HCT116 (cell line): ENCODE data around the gene OR6X1. TPM values are rescaled to one million over a fixed set of nuclear protein-coding genes. Genes with fewer than 3 reads are reported as not detected.
A peak's percentile ranks its signal among the peaks of the same experiment; 100 is the strongest.

Experiments used
- ATAC-seq: fragments of 200-7000 bp; cut with Tn5 transposase; 2 replicates; pipeline ENCODE4 v1.9.1; 2020; ENCODE audit warnings: mild to moderate bottlenecking, moderate library complexity
- BruUV-seq: library from RNA; stranded (reverse); fragments of 400-500 nt; replicated peaks from 2 replicates; lab custom pipeline; 2021; lab: Mats Ljungman, UMichigan
- CTCF ChIA-PET: fragments of 300-600 bp; sonication (Branson Sonifier 250); formaldehyde crosslinking; loops from one replicate; lab custom pipeline; 2021; ENCODE audit warnings: antibody characterized with exemption; lab: Charles Lee
- POLR2A ChIA-PET: fragments of 300-600, 350-600 bp; sonication (Branson Sonifier 250); formaldehyde crosslinking; loops from one replicate; lab custom pipeline; 2021; ENCODE audit warnings: antibody characterized with exemption; lab: Charles Lee
- RAD21 ChIA-PET, 2 experiments: fragments of 300-600 bp; sonication (Branson Sonifier 250); formaldehyde crosslinking; loops; one replicate each; lab custom pipeline; 2023; ENCODE audit warnings: low total read pairs in 2 of 2; ENCODE audit not compliant: uncharacterized antibody in 2 of 2, unreplicated experiment in 2 of 2, low non-redundant PET in 1 of 2; lab: Charles Lee
- DNase-seq: peaks from one replicate; pipeline ENCODE4 v3.0.0-alpha.2; 2010; ENCODE audit warnings: low read depth, low spot score
- H2AFZ ChIP-seq: fragments of 200-600 bp; shearing (Covaris generic), sonication (generic); 2 replicates; pipeline ENCODE4 v1.6.1; 2017; ENCODE audit warnings: low read depth, mixed run types, mixed read lengths, antibody characterized with exemption, low read length; ENCODE audit not compliant: poor library complexity, severe bottlenecking
- H3K27ac ChIP-seq: 2 replicates; pipeline ENCODE4 v1.5.1; 2012; ENCODE audit warnings: low read depth, low read length
- H3K27me3 ChIP-seq: fragments of 200-600 bp; sonication (generic); 2 replicates; pipeline ENCODE4 v1.6.1; 2016; ENCODE audit warnings: mixed run types, low read length, mixed read lengths; ENCODE audit not compliant: insufficient read depth
- H3K36me3 ChIP-seq, 2 experiments: fragments of 200-500 bp in 1 of 2; fragments of 200-600 bp in 1 of 2; sonication (Bioruptor generic) in 1 of 2; sonication (generic) in 1 of 2; 2 replicates each; pipeline versions ENCODE4 v1.5.1 to v1.6.1; 2014 to 2016; ENCODE audit warnings: low read length in 2 of 2, inconsistent platforms in 1 of 2, mixed read lengths in 1 of 2, mixed run types in 1 of 2; ENCODE audit not compliant: insufficient read depth in 2 of 2, control insufficient read depth in 1 of 2
- H3K4me1 ChIP-seq, 2 experiments: fragments of 200-600 bp in 1 of 2; sonication (generic) in 1 of 2; 2 replicates each; pipeline versions ENCODE4 v1.5.1 to v1.6.1; 2012 to 2017; ENCODE audit warnings: low read length in 2 of 2, inconsistent platforms in 1 of 2, mild to moderate bottlenecking in 1 of 2, mixed read lengths in 1 of 2, mixed run types in 1 of 2, moderate library complexity in 1 of 2; ENCODE audit not compliant: insufficient read depth in 2 of 2, control insufficient read depth in 1 of 2
- H3K4me2 ChIP-seq: fragments of 200-600 bp; sonication (generic); 2 replicates; pipeline ENCODE4 v1.6.1; 2017; ENCODE audit warnings: mixed run types, low read length, mixed read lengths
- H3K4me3 ChIP-seq, 2 experiments: fragments of 200-600 bp in 1 of 2; sonication (generic) in 1 of 2; replicated peaks in 1 of 2; 2 replicates each; pipeline ENCODE4 v1.5.1; 2011 to 2016; ENCODE audit warnings: low read length in 2 of 2, control low read depth in 1 of 2, low read depth in 1 of 2, mild to moderate bottlenecking in 1 of 2, mixed read lengths in 1 of 2, mixed run types in 1 of 2
- H3K79me2 ChIP-seq: fragments of 200-600 bp; sonication (generic); 2 replicates; pipeline ENCODE4 v1.6.1; 2017; ENCODE audit warnings: mild to moderate bottlenecking, mixed run types, low read length, moderate library complexity, mixed read lengths; ENCODE audit not compliant: insufficient read depth
- H3K9ac ChIP-seq: fragments of 200-600 bp; sonication (generic); 2 replicates; pipeline ENCODE4 v1.6.1; 2016; ENCODE audit warnings: low read length, mixed read lengths
- H3K9me2 ChIP-seq: fragments of 200-600 bp; sonication (generic), shearing (Covaris generic); 2 replicates; pipeline ENCODE4 v1.6.1; 2017; ENCODE audit warnings: mixed run types, mild to moderate bottlenecking, moderate library complexity; ENCODE audit not compliant: insufficient read depth
- H3K9me3 ChIP-seq, 2 experiments: fragments of 200-500 bp in 1 of 2; fragments of 200-600 bp in 1 of 2; sonication (Bioruptor generic) in 1 of 2; sonication (generic) in 1 of 2; 2 replicates each; pipeline ENCODE4 v1.6.1; 2014 to 2017; ENCODE audit warnings: low read length in 2 of 2, mixed read lengths in 2 of 2, inconsistent platforms in 1 of 2, low read depth in 1 of 2, mild to moderate bottlenecking in 1 of 2, mixed run types in 1 of 2, moderate library complexity in 1 of 2; ENCODE audit not compliant: control insufficient read depth in 1 of 2, insufficient read depth in 1 of 2
- H4K20me1 ChIP-seq: fragments of 200-600 bp; sonication (generic), shearing (Covaris generic); 2 replicates; pipeline ENCODE4 v1.6.1; 2017; ENCODE audit warnings: mixed run types, mild to moderate bottlenecking, moderate library complexity; ENCODE audit not compliant: insufficient read depth
- ATF3 ChIP-seq: IDR thresholded peaks from 2 replicates; pipeline ENCODE4 v1.6.1; 2012
- CBX3 ChIP-seq: IDR thresholded peaks from 2 replicates; pipeline ENCODE4 v1.6.1; 2012; ENCODE audit warnings: low read depth
- CTCF ChIP-seq, 3 experiments: fragments of 200-600 bp in 1 of 3; sonication (generic) in 1 of 3; IDR thresholded peaks in 2 of 3; conservative IDR thresholded peaks in 1 of 3; 2 replicates each; pipeline ENCODE4 v1.5.1; 2012 to 2017; ENCODE audit warnings: low read depth in 2 of 3, low read length in 2 of 3, antibody characterized with exemption in 1 of 3, borderline replicate concordance in 1 of 3, control low read depth in 1 of 3, mild to moderate bottlenecking in 1 of 3, mixed read lengths in 1 of 3, mixed run types in 1 of 3, moderate library complexity in 1 of 3; ENCODE audit not compliant: insufficient read depth in 1 of 3
- EGR1 ChIP-seq: IDR thresholded peaks from 2 replicates; pipeline ENCODE4 v1.6.1; 2012; ENCODE audit warnings: low read depth
- ELF1 ChIP-seq: IDR thresholded peaks from 2 replicates; pipeline ENCODE4 v1.6.1; 2012; ENCODE audit warnings: low read depth, borderline replicate concordance
- EZH2 ChIP-seq: fragments of 200-600 bp; sonication (generic); IDR thresholded peaks from 2 replicates; pipeline ENCODE4 v1.6.1; 2017; ENCODE audit warnings: antibody characterized with exemption, mixed run types
- JUND ChIP-seq: IDR thresholded peaks from 2 replicates; pipeline ENCODE4 v1.6.1; 2012
- MAX ChIP-seq: IDR thresholded peaks from 2 replicates; pipeline ENCODE4 v1.6.1; 2012
- POLR2A ChIP-seq: IDR thresholded peaks from 2 replicates; pipeline ENCODE4 v1.7.0; 2011; ENCODE audit warnings: borderline replicate concordance; ENCODE audit not compliant: insufficient read depth, insufficient read length; ENCODE audit errors: extremely low read depth
- POLR2AphosphoS5 ChIP-seq: IDR thresholded peaks from 2 replicates; pipeline ENCODE4 v1.6.1; 2011; ENCODE audit warnings: mild to moderate bottlenecking, low read depth, low read length, moderate library complexity
- RAD21 ChIP-seq: IDR thresholded peaks from 2 replicates; pipeline ENCODE4 v1.6.1; 2012; ENCODE audit warnings: low read depth, mild to moderate bottlenecking
- REST ChIP-seq: IDR thresholded peaks from 2 replicates; pipeline ENCODE4 v1.6.1; 2012; ENCODE audit warnings: low read depth
- SIN3A ChIP-seq: IDR thresholded peaks from 2 replicates; pipeline ENCODE4 v1.6.1; 2012; ENCODE audit warnings: low read depth
- SP1 ChIP-seq: IDR thresholded peaks from 2 replicates; pipeline ENCODE4 v1.6.1; 2012; ENCODE audit warnings: low read depth
- SRF ChIP-seq: IDR thresholded peaks from 2 replicates; pipeline ENCODE4 v1.6.1; 2012; ENCODE audit warnings: low read depth
- YY1 ChIP-seq: IDR thresholded peaks from 2 replicates; pipeline ENCODE4 v1.6.1; 2011; ENCODE audit warnings: low read length, low read depth, moderate library complexity, mild to moderate bottlenecking; ENCODE audit not compliant: insufficient replicate concordance; ENCODE audit errors: extremely low read depth
- ZBTB33 ChIP-seq: IDR thresholded peaks from 2 replicates; pipeline ENCODE4 v1.6.1; 2011; ENCODE audit warnings: mild to moderate bottlenecking, low read length, moderate library complexity; ENCODE audit not compliant: insufficient replicate concordance; ENCODE audit errors: extremely low read depth
- ZFX ChIP-seq: fragments of 450-650 bp; IDR thresholded peaks from 2 replicates; pipeline ENCODE4 v1.6.1; 2017
- ZNF274 ChIP-seq: fragments of 200-500 bp; sonication (Bioruptor generic); IDR thresholded peaks from 2 replicates; pipeline ENCODE4 v1.6.1; 2014; ENCODE audit warnings: mild to moderate bottlenecking, low read depth, low read length, inconsistent platforms
- intact Hi-C: fragments of 100-400 bp; cut with micrococcal nuclease; formaldehyde crosslinking; loops from 2 replicates; pipeline ENCODE4 v1.10.0; 2022
- total RNA-seq: library from RNA; stranded (reverse); gene quantifications from one replicate; pipeline ENCODE4 v1.2.1, GENCODE V29; 2021; ENCODE audit not compliant: unreplicated experiment

Gene OR6X1
- total RNA-seq, 1 experiment from 2014 or later, result not detected

- H3K27ac ChIP-seq, result peak within 1 kb of the TSS; percentile 60
- intact Hi-C loops, result no loop called here
- TF ChIP-seq EGR1 (peak; percentile 64), POLR2A (no peak), SIN3A (peak; percentile 90), ATF3 (no peak), CBX3 (peak; percentile 70), SRF (no peak), REST (no peak), ZFX (peak; percentile 77), ZBTB33 (no peak), ELF1 (peak; percentile 66), CTCF (IDR thresholded peaks at IDR 0.05 in 2 of 3, conservative IDR thresholded peaks at IDR 0.05 in 1 of 3; ENCODE audit: borderline replicate concordance in 1 of 3, insufficient read depth in 1 of 3, low read depth in 2 of 3, low read length in 2 of 3) (0 out of 6 replicates have a peak, but pooled peaks of 1 of the 3 experiments have one; percentile 3), EZH2 (no peak), RAD21 (no peak), YY1 (peak; percentile 21), MAX (peak; percentile 99), ZNF274 (no peak), JUND (no peak), SP1 (peak; percentile 60), POLR2AphosphoS5 (peak; percentile 81)
These were observed 12.9 kb downstream of the OR6X1 start, which contains the start of gene ZNF202 for GRCh38 chr11:123741159-123742030. TSS of gene ZNF202 (minus strand) at chr11:123741660. CDS start at chr11:123730888, 10,772 bp downstream.

More at GRCh38 chr11:123741159-123742030, 12.9 kb downstream of the OR6X1 start, which contains the start of gene ZNF202:
- Histone ChIP-seq H3K4me2 (peak within 1 kb of the TSS; percentile 84), H3K36me3 (peaks cover 7 to 18% of the 10 kb centered on the region in 2 experiments), H3K27me3 (peaks cover 7% of the 10 kb centered on the region), H3K9ac (peak within 1 kb of the TSS; percentile 76), H3K79me2 (peaks cover 51% of the 10 kb centered on the region), H3K9me3 (no peaks in the 10 kb centered on the region), H2AFZ (peak within 1 kb of the TSS; percentile 100), H3K4me3 (peak within 1 kb of the TSS; percentile 73 to 96), H3K4me1 (peaks cover 3 to 15% of the 10 kb centered on the region in 2 experiments; a peak in 3 of 4 replicates), H3K9me2 (no peaks in the 10 kb centered on the region), H4K20me1 (no peaks in the 10 kb centered on the region)
- POLR2A ChIA-PET, result no interaction called here
- CTCF ChIA-PET, result no interaction called here
- DNase-seq, result peak; percentile 69
- RAD21 ChIA-PET, result no interaction called here
- peak; percentile 95 for ATAC-seq
- BruUV-seq, result no TSS peak
